ENCODE results near the gene OSBP2.

The OSBP2 gene

DNA sequence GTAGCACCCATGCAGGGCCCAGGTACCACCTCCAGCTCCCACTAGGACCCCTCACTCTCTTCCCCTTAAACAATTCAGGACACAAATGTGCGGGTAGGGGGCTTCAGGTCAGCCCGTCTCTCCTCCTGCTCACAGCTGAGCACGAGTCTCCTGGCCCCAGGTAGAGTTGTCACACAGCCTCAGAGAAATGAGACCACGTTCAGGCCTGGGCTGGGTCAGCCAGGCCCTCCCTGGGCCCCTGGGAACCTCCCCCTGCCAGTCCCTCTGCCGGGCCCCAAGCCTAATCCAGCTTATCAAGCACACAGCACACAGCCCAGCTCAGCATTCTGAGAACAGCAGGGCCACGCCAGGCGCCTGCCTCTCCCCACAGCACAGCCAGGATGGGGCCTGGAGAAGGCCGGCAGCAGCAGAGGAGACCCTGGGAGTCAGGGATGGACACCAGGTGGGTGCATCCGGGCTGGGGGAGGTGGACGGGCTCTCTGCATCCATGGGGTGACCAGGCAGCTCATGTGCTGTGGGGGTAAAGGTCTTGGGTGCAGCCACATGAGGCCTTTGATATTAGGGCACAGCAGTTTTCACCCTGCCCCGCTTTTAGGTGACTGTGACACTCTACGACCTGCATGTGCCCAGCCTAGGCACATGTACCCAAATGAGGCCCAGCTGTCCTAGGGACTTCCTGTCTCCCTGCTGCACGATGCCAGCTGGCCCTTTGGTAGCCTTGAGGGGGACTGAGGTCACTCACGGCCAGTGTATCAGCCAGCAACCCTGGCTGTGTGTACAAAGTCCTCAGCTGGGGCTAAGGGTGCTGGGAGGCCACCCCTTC is 186.9 kb downstream of the OSBP2 start:
- TF ChIP-seq, protein P1, sequence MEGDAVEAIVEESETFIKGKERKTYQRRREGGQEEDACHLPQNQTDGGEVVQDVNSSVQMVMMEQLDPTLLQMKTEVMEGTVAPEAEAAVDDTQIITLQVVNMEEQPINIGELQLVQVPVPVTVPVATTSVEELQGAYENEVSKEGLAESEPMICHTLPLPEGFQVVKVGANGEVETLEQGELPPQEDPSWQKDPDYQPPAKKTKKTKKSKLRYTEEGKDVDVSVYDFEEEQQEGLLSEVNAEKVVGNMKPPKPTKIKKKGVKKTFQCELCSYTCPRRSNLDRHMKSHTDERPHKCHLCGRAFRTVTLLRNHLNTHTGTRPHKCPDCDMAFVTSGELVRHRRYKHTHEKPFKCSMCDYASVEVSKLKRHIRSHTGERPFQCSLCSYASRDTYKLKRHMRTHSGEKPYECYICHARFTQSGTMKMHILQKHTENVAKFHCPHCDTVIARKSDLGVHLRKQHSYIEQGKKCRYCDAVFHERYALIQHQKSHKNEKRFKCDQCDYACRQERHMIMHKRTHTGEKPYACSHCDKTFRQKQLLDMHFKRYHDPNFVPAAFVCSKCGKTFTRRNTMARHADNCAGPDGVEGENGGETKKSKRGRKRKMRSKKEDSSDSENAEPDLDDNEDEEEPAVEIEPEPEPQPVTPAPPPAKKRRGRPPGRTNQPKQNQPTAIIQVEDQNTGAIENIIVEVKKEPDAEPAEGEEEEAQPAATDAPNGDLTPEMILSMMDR (IDR thresholded peaks at IDR 0.05; ENCODE audit: borderline replicate concordance, insufficient read depth, low read depth, low read length), result no peak
- H3K4me3 ChIP-seq (ENCODE audit: low read depth, low read length), result no peak overlapping the region

DNA sequence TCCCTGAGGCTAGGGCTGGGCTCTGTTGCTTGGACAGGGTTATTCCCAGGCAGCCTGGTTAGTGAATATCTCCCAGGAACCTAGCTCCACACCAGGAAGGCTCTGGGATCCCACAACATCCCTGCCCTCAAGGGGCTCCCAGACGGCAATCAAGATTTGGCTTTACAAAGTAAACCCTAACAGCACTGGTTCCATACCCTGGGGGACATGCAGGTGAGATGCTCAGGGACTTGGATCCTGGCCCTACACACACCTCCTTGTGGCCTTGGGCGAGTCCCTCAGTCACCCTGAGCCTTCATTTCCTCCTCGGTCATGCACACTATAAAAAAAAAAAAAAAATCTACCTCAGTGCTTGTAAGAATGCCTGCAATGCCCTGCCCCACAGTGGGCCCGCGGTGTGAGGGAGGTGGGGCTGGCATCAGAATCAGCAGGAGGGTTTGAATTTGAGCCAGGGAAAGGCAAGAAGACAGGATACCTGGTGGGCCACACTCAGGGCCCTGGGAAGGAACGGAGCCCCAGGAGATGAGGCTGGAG is 187.6 kb downstream of the OSBP2 start:
- TF ChIP-seq, protein P1 (IDR thresholded peaks at IDR 0.05; ENCODE audit: borderline replicate concordance, insufficient read depth, low read depth, low read length), result no peak

DNA sequence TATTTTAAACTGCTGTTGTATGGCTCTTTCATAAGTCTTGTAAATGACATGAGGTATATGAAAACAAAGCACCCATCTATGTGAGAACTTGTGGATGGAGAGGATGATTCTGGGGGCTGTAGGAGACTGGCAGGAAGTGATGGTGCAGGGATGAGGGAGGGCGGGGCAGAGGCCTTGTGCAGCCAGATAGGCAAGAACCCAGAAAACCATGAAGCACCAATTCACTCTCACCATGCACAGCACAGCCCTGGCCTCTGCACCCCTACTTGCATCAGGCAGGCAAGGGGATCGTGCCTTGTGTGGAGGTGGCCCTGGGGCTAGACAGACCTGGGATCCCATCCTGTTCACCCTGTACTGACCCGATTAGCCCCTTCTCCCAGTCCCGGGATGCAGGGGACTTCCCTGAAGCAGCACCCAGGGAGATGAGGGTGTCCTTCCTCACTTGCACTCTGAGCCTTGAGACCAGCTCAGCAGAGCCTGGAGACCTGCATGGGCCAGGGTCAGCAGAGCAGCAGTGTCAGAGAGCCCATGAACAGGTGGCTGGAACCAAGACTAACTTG is 188.4 kb downstream of the OSBP2 start:
- TF ChIP-seq, protein P1 (IDR thresholded peaks at IDR 0.05; ENCODE audit: borderline replicate concordance, insufficient read depth, low read depth, low read length), result no peak
- no peak overlapping the region for H3K4me3 ChIP-seq (ENCODE audit: low read depth, low read length)

More for the DNA sequence above, 187.6 kb downstream of the OSBP2 start:
- H3K4me3 ChIP-seq (ENCODE audit: low read depth, low read length), result no peak overlapping the region

DNA sequence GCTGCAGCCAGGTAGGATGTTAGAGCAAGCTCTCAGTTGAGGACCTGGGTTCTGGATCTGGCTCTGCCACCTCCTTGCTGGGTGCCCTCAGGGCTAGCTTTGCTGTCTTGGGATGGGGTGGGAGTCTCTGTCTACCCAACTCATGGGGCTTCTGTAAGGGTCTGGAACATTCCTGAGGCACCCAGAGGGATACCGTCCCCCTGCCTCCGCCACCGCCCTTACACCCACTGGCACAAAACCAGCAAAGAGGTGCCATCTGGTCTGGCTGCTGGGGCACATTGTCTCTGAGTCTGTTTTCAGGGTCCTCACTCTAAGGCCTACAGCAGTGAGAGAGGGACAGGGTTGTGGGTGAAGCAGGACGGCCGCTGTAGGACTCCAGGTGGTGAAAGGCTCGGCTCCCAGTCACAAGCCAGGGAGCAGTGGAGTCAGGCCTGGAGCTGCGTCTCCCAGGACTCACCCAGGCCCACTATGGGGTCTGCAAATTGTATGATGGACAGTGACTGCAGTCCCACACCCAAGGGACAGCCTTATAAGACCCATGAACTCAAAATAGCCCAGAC is 189.0 kb downstream of the OSBP2 start:
- H3K4me3 ChIP-seq (ENCODE audit: low read depth, low read length), result no peak overlapping the region
- TF ChIP-seq, protein P1 (IDR thresholded peaks at IDR 0.05; ENCODE audit: borderline replicate concordance, insufficient read depth, low read depth, low read length), result no peak

DNA sequence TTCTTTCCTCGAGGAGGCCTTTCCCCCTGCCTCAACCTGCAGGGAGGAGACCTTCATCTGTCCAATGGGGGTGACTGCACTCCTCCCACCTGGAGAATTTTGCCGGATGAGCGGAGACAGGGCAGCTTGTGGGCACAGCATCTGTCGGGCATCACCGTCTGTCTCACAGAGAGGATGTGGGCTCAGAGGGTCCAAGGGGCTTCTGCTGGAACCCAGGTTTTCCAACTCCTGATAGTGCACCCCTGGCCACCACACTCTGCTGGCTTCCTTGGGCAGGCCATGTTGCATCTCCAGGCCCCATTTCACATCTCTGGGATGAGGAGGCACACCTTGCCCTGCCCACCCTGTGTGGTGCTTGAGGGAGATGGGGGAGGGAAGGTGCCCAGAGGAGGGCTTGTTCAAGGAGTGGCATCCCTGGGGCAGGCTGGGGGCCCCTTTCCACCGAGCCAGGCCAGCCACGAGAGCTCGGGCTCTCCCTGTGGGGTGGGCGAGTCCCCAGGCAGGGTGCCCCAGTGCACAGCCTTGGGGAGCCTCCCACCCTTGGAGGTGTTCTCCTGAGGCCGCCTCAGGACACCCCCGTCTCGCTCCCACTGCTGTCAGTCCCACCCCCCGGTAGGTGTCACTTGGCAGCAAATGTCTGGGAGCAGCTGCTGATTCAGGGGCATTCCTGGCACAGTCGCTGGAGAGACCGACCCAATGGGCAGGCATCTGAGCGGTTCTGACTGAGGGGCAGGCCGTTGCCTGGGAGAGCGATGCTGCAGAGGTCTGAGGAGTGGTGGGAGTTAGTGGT is 189.7 kb downstream of the OSBP2 start:
- TF ChIP-seq, protein P1 (IDR thresholded peaks at IDR 0.05; ENCODE audit: borderline replicate concordance, insufficient read depth, low read depth, low read length), result no peak
- no peak overlapping the region for H3K4me3 ChIP-seq (ENCODE audit: low read depth, low read length)

DNA sequence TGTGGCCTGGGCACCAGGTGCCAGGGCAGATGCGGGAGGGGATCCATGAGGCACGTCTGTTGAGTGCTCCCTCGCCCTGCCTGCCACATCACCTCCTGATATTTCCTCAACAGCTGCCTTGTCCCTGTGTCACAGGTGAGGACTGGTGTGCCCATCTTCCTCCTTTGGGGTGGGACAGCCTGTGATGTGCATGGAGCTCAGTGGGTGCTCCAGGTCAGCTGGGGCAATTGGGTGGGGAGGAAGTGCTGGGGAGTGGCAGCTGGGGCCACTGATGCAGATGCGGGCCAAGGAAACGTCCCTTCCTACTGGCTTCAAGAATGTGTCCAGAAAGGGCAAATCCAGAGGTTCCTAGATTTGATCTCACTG is 190.3 kb downstream of the OSBP2 start:
- TF ChIP-seq, protein P1 (IDR thresholded peaks at IDR 0.05; ENCODE audit: borderline replicate concordance, insufficient read depth, low read depth, low read length), result no peak
- no peak overlapping the region for H3K4me3 ChIP-seq (ENCODE audit: low read depth, low read length)
